ENCODE data around the gene RNU2-1.
"Not testable (repeated sequence)": the region's sequence is repeated elsewhere in the genome, so short reads cannot be mapped to it uniquely, and the experiment has no call there.

The RNU2-1 gene

GRCh38 chr17:43215341-43215740, 18.4 kb downstream of the RNU2-1 start:
- no peak for DNase-seq

GRCh38 chr17:43213545-43213944, 20.2 kb downstream of the RNU2-1 start:
- DNase-seq, result no peak

GRCh38 chr17:43212641-43213490, 20.9 kb downstream of the RNU2-1 start:
- no peak for DNase-seq

- DNase-seq, result peak; percentile 93
Observed at GRCh38 chr17:43211480-43212402, 22.0 kb downstream of the RNU2-1 start, which contains the start of gene TMEM106A. TSS of gene TMEM106A (plus strand) at chr17:43211875. CDS start at chr17:43213042, 1,167 bp downstream.

GRCh38 chr17:43211123-43211479, 22.7 kb downstream of the RNU2-1 start:
- no peak for DNase-seq

GRCh38 chr17:43210576-43210975, 23.2 kb downstream of the RNU2-1 start:
- no peak for DNase-seq

GRCh38 chr17:43203013-43203412, 30.8 kb downstream of the RNU2-1 start:
- DNase-seq, result not testable (repeated sequence)

- no peak for DNase-seq
Observed at GRCh38 chr17:43200127-43200526, 33.6 kb downstream of the RNU2-1 start.

GRCh38 chr17:43199633-43200032, 34.1 kb downstream of the RNU2-1 start:
- no peak for DNase-seq

- DNase-seq, result no peak
Observed at GRCh38 chr17:43193251-43193650, 40.5 kb downstream of the RNU2-1 start.

GRCh38 chr17:43186656-43187055, 47.1 kb downstream of the RNU2-1 start:
- not testable (repeated sequence) for DNase-seq

GRCh38 chr17:43183921-43184320, 49.9 kb downstream of the RNU2-1 start:
- DNase-seq, result no peak

Data from right forelimb (tissue), 1 donor.